SK-N-SH treated with all-trans-retinoic acid at 6 μM for 48 hours (cell line): ENCODE measurements around the gene SORCS2.

Experiments
- ATAC-seq: fragments of 200-7000 bp; cut with Tn5 transposase; 3 replicates; pipeline ENCODE4 v1.9.1; 2020; ENCODE audit warnings: mild to moderate bottlenecking, moderate library complexity
- CSRNP3 ChIP-seq: fragments of 250-450 bp; sonication (Bioruptor Pico); IDR thresholded peaks from 2 replicates; pipeline ENCODE4 v1.5.1; 2021; ENCODE audit warnings: mild to moderate bottlenecking, moderate library complexity
- GLIS3 ChIP-seq: fragments of 250-450 bp; sonication (Bioruptor Pico); IDR thresholded peaks from 2 replicates; pipeline ENCODE4 v1.5.0; 2020; ENCODE audit warnings: mild to moderate bottlenecking, moderate library complexity
- ISL1 ChIP-seq: fragments of 250-450 bp; sonication (Bioruptor Pico); IDR thresholded peaks from 2 replicates; pipeline ENCODE4 v2.1.2; 2022; ENCODE audit warnings: mild to moderate bottlenecking, moderate library complexity
- OSR1 ChIP-seq: fragments of 250-450 bp; sonication (Bioruptor Pico); IDR thresholded peaks from 2 replicates; pipeline ENCODE4 v1.8.0; 2022; ENCODE audit warnings: moderate library complexity, mild to moderate bottlenecking, inconsistent platforms
- PATZ1 ChIP-seq: fragments of 250-450 bp; sonication (Bioruptor Pico); IDR thresholded peaks from 2 replicates; pipeline ENCODE4 v1.8.0; 2020; ENCODE audit warnings: mild to moderate bottlenecking, moderate library complexity, borderline replicate concordance
- POU6F1 ChIP-seq: fragments of 250-450 bp; sonication (Bioruptor Pico); IDR thresholded peaks from 2 replicates; pipeline ENCODE4 v1.8.0; 2021; ENCODE audit warnings: low read depth, mild to moderate bottlenecking, moderate library complexity, borderline replicate concordance
- PPARA ChIP-seq: fragments of 250-450 bp; sonication (Bioruptor Pico); IDR thresholded peaks from 2 replicates; pipeline ENCODE4 v1.5.0; 2020; ENCODE audit warnings: mild to moderate bottlenecking, borderline replicate concordance
- RARB ChIP-seq: fragments of 250-450 bp; sonication (Bioruptor Pico); IDR thresholded peaks from 2 replicates; pipeline ENCODE4 v1.8.0; 2021; ENCODE audit warnings: mild to moderate bottlenecking, moderate library complexity
- SNAI2 ChIP-seq: fragments of 250-450 bp; sonication (Bioruptor Pico); IDR thresholded peaks from 2 replicates; pipeline ENCODE4 v1.5.0; 2020; ENCODE audit warnings: mild to moderate bottlenecking, moderate library complexity
- TOX ChIP-seq: fragments of 250-450 bp; sonication (Bioruptor Pico); IDR thresholded peaks from 2 replicates; pipeline ENCODE4 v1.8.0; 2021; ENCODE audit warnings: mild to moderate bottlenecking, moderate library complexity, borderline replicate concordance
- TSHZ2 ChIP-seq: fragments of 250-450 bp; sonication (Bioruptor Pico); IDR thresholded peaks from 2 replicates; pipeline ENCODE4 v1.5.0; 2020; ENCODE audit warnings: mild to moderate bottlenecking, moderate library complexity
- ZC3H10 ChIP-seq: fragments of 250-450 bp; sonication (Bioruptor Pico); IDR thresholded peaks from 2 replicates; pipeline ENCODE4 v1.5.1; 2021; ENCODE audit warnings: mild to moderate bottlenecking, moderate library complexity
- ZFP30 ChIP-seq: fragments of 450-650 bp; formaldehyde crosslinking; IDR thresholded peaks from 2 replicates; pipeline ENCODE4 v1.5.0; 2022; ENCODE audit warnings: mild to moderate bottlenecking, moderate library complexity
- ZNF70 ChIP-seq: fragments of 450-650 bp; formaldehyde crosslinking; IDR thresholded peaks from 2 replicates; pipeline ENCODE4 v1.5.0; 2020; ENCODE audit warnings: mild to moderate bottlenecking, moderate library complexity
- ZNF8 ChIP-seq: fragments of 450-650 bp; formaldehyde crosslinking; IDR thresholded peaks from 2 replicates; pipeline ENCODE4 v1.5.0; 2020; ENCODE audit warnings: mild to moderate bottlenecking, moderate library complexity

SORCS2 gene

GRCh38 chr4:7668271-7668670 lies 475.9 kb downstream of the SORCS2 start (continued):
- no peak for TF ChIP-seq POU6F1
- TF ChIP-seq, all 23 proteins: peak for 0

- TF ChIP-seq CSRNP3 (CRISPR knock-in tag): no peak
- TF ChIP-seq ISL1: no peak
- no peak for TF ChIP-seq ZFP30
- TF ChIP-seq RARB (CRISPR knock-in tag): no peak
- no peak for ATAC-seq
These were observed 476.5 kb downstream of the SORCS2 start for GRCh38 chr4:7668826-7669225.

- TF ChIP-seq ZFP30: no peak
- ATAC-seq: no peak
These were observed 480.3 kb downstream of the SORCS2 start for GRCh38 chr4:7672601-7673000.

GRCh38 chr4:7673121-7673520 lies 480.8 kb downstream of the SORCS2 start:
- ATAC-seq: no peak
- no peak for TF ChIP-seq PATZ1

- no peak for TF ChIP-seq GLIS3 (CRISPR knock-in tag)
- TF ChIP-seq OSR1 (CRISPR knock-in tag): no peak
- TF ChIP-seq SNAI2 (CRISPR knock-in tag): no peak
- ATAC-seq: no peak
These were observed 482.4 kb downstream of the SORCS2 start for GRCh38 chr4:7674706-7675105.

- ATAC-seq: no peak
- TF ChIP-seq TOX (CRISPR knock-in tag): no peak
- no peak for TF ChIP-seq PPARA
- TF ChIP-seq ZC3H10: no peak
- no peak for TF ChIP-seq POU6F1
- TF ChIP-seq ISL1: no peak
- no peak for TF ChIP-seq GLIS3 (CRISPR knock-in tag)
- no peak for TF ChIP-seq ZNF8 (CRISPR knock-in tag)
- no peak for TF ChIP-seq OSR1 (CRISPR knock-in tag)
- TF ChIP-seq ZNF70 (CRISPR knock-in tag): no peak
- no peak for TF ChIP-seq RARB (CRISPR knock-in tag)
- no peak for TF ChIP-seq TSHZ2 (CRISPR knock-in tag)
- TF ChIP-seq PATZ1: no peak
These were observed 482.8 kb downstream of the SORCS2 start for GRCh38 chr4:7675136-7675535.
